GM10266 (cell line): ENCODE results near the gene GARIN1A.
"Not testable (repeated sequence)": the region's sequence is repeated elsewhere in the genome, so short reads cannot be mapped to it uniquely, and the experiment has no call there.

Source experiments
- DNase-seq: peaks from one replicate; pipeline ENCODE4 v3.0.0; 2012; ENCODE audit errors: extremely low spot score
- CTCF ChIP-seq: IDR thresholded peaks from 2 replicates; pipeline ENCODE4 v1.5.1; 2012; ENCODE audit warnings: mild to moderate bottlenecking, low read depth; ENCODE audit not compliant: control insufficient read depth, insufficient read depth; ENCODE audit errors: missing control alignments

Gene GARIN1A

GRCh38 chr7:128662091-128662490, 10.0 kb upstream of the GARIN1A start:
- no peak for DNase-seq
- TF ChIP-seq CTCF, result no peak

GRCh38 chr7:128663223-128663622, 8.9 kb upstream of the GARIN1A start:
- DNase-seq, result not testable (repeated sequence)

- DNase-seq, result no peak
- no peak for TF ChIP-seq CTCF
These were observed 7.0 kb upstream of the GARIN1A start for GRCh38 chr7:128665057-128665456.

GRCh38 chr7:128666200-128666599, 5.9 kb upstream of the GARIN1A start:
- TF ChIP-seq CTCF, result no peak
- no peak for DNase-seq

GRCh38 chr7:128672927-128673517, 930 bp downstream of the GARIN1A start:
- DNase-seq, result no peak

GRCh38 chr7:128673571-128673970, 1.5 kb downstream of the GARIN1A start:
- no peak for DNase-seq
- TF ChIP-seq CTCF, result no peak

More at GRCh38 chr7:128672927-128673517, 930 bp downstream of the GARIN1A start:
- TF ChIP-seq CTCF, result peak; percentile 55

- DNase-seq, result no peak
- TF ChIP-seq CTCF, result no peak
These were observed 4.6 kb downstream of the GARIN1A start for GRCh38 chr7:128676665-128677064.

GRCh38 chr7:128679920-128680319, 7.8 kb downstream of the GARIN1A start:
- DNase-seq, result peak; percentile 50
- TF ChIP-seq CTCF, result no peak
